ENCODE data around the gene NTNG2.
"Not testable (repeated sequence)": the region's sequence is repeated elsewhere in the genome, so short reads cannot be mapped to it uniquely, and the experiment has no call there.

Gene NTNG2

GRCh38 chr9:132125944-132126679 lies 35.7 kb upstream of the NTNG2 start:
- no peak overlapping the region for H3K27ac ChIP-seq
- no peak for TF ChIP-seq CTCF (conservative IDR thresholded peaks at IDR 0.05)

- no peak overlapping the region for H3K27ac ChIP-seq
- no peak for TF ChIP-seq CTCF (conservative IDR thresholded peaks at IDR 0.05)
These were observed 35.1 kb upstream of the NTNG2 start for GRCh38 chr9:132126680-132127236.

GRCh38 chr9:132127888-132128534 lies 33.8 kb upstream of the NTNG2 start:
- no peak overlapping the region for H3K27ac ChIP-seq
- TF ChIP-seq CTCF (conservative IDR thresholded peaks at IDR 0.05): no peak

- H3K27ac ChIP-seq: no peak overlapping the region
- TF ChIP-seq CTCF (conservative IDR thresholded peaks at IDR 0.05): no peak
These were observed 32.3 kb upstream of the NTNG2 start for GRCh38 chr9:132129535-132129934.

GRCh38 chr9:132134085-132134484 lies 27.8 kb upstream of the NTNG2 start:
- H3K27ac ChIP-seq: not testable (repeated sequence)

GRCh38 chr9:132135456-132135855 lies 26.4 kb upstream of the NTNG2 start:
- TF ChIP-seq CTCF (conservative IDR thresholded peaks at IDR 0.05): no peak
- H3K27ac ChIP-seq: no peak overlapping the region

- no peak for TF ChIP-seq CTCF (conservative IDR thresholded peaks at IDR 0.05)
- H3K27ac ChIP-seq: no peak overlapping the region
These were observed 25.6 kb upstream of the NTNG2 start for GRCh38 chr9:132136151-132136780.
